ENCODE data around the gene NFIC. TPM values are rescaled to one million over a fixed set of nuclear protein-coding genes. Genes with fewer than 3 reads are reported as not detected.
"Not testable (repeated sequence)": the region's sequence is repeated elsewhere in the genome, so short reads cannot be mapped to it uniquely, and the experiment has no call there.

The NFIC gene
- total RNA-seq, 1 experiment from 2014 or later = 8.0 TPM

- H3K18ac ChIP-seq (ENCODE audit: insufficient read length, low read depth, low read length) = no peak overlapping the region
- no peak overlapping the region for H3K9ac ChIP-seq (ENCODE audit: extremely low read depth, insufficient read length, low read length)
- H3K56ac ChIP-seq (ENCODE audit: insufficient read length, low read depth, low read length) = no peak overlapping the region
- DNase-seq = no peak
- no peak overlapping the region for H3T11ph ChIP-seq (ENCODE audit: low read length)
- H3K27me3 ChIP-seq (ENCODE audit: insufficient read depth, low read length) = no peaks in the 10 kb centered on the region
- H3K27ac ChIP-seq (ENCODE audit: insufficient read length, low read depth, low read length) = no peak overlapping the region
- H2BK15ac ChIP-seq (ENCODE audit: low read depth, low read length) = no peak overlapping the region
- Mint-ChIP-seq H3K4me1 (no peaks in the 10 kb centered on the region), H3K36me3 (ENCODE audit: insufficient read depth in 1 of 3, low read depth in 3 of 3) (no peaks in the 10 kb centered on the region), H3K27me3 (ENCODE audit: low read depth) (peaks cover 19% of the 10 kb centered on the region), H3K27ac (no peak overlapping the region), H3K4me3 (no peak overlapping the region), H3K9me3 (no peaks in the 10 kb centered on the region)
- H3K14ac ChIP-seq (ENCODE audit: insufficient read depth, low read length) = no peak overlapping the region
- H2BK5ac ChIP-seq (ENCODE audit: insufficient read length, low read length) = no peak overlapping the region
- H2BK12ac ChIP-seq (ENCODE audit: insufficient read length, low read depth, low read length) = no peak overlapping the region
- H3K23me2 ChIP-seq (ENCODE audit: insufficient read length, low read depth, low read length, poor library complexity, severe bottlenecking) = no peaks in the 10 kb centered on the region
- no CpG with 5 or more reads among the region's 33 CpGs for WGBS (ENCODE audit: extremely low coverage, insufficient read length, low lambda C conversion rate)
- no peak overlapping the region for H3K4me2 ChIP-seq (ENCODE audit: insufficient read depth, insufficient read length, low read length)
- no peaks in the 10 kb centered on the region for H3K79me1 ChIP-seq (ENCODE audit: insufficient read depth, low read depth, low read length, poor library complexity, severe bottlenecking)
- H3K4ac ChIP-seq (ENCODE audit: low read depth, low read length) = no peak overlapping the region
- H3K4me1 ChIP-seq (ENCODE audit: insufficient read depth, low read length) = no peaks in the 10 kb centered on the region
- H4K91ac ChIP-seq (ENCODE audit: insufficient read length, low read depth, low read length) = no peak overlapping the region
- no peak for TF ChIP-seq CTCF (conservative IDR thresholded peaks at IDR 0.05)
- H3K23ac ChIP-seq (ENCODE audit: insufficient read length, low read depth, low read length) = no peak overlapping the region
- H3K9me3 ChIP-seq (ENCODE audit: control insufficient read depth, low read depth, low read length) = no peaks in the 10 kb centered on the region
- no peak overlapping the region for H2AK5ac ChIP-seq (ENCODE audit: insufficient read length, low read length)
- no peak overlapping the region for H2AFZ ChIP-seq (ENCODE audit: low read length)
- no peak overlapping the region for H2BK120ac ChIP-seq (ENCODE audit: low read depth, low read length, poor library complexity, severe bottlenecking)
- H4K8ac ChIP-seq (replicated peaks; ENCODE audit: insufficient read length, low read depth, low read length) = no peak overlapping the region
- H4K5ac ChIP-seq (ENCODE audit: insufficient read length, low read depth, low read length) = no peak overlapping the region
- no peak overlapping the region for H2BK20ac ChIP-seq (ENCODE audit: low read depth, low read length, poor library complexity, severe bottlenecking)
- no peaks in the 10 kb centered on the region for H4K20me1 ChIP-seq (ENCODE audit: control insufficient read depth, insufficient read depth, insufficient read length)
- no peaks in the 10 kb centered on the region for H3K79me2 ChIP-seq (ENCODE audit: insufficient read depth, low read length)
Observed at GRCh38 chr19:3420909-3421619, 54.7 kb downstream of the NFIC start.

GRCh38 chr19:3421656-3422055 lies 55.3 kb downstream of the NFIC start:
- not testable (repeated sequence) for H3T11ph ChIP-seq (ENCODE audit: low read length); H2BK5ac ChIP-seq (ENCODE audit: insufficient read length, low read length); H3K9me3 Mint-ChIP-seq; H3K23me2 ChIP-seq (ENCODE audit: insufficient read length, low read depth, low read length, poor library complexity, severe bottlenecking); H3K4ac ChIP-seq (ENCODE audit: low read depth, low read length); H3K4me3 Mint-ChIP-seq; H2AK5ac ChIP-seq (ENCODE audit: insufficient read length, low read length); H4K91ac ChIP-seq (ENCODE audit: insufficient read length, low read depth, low read length); H3K36me3 Mint-ChIP-seq (ENCODE audit: insufficient read depth in 1 of 3, low read depth in 3 of 3); H3K9ac ChIP-seq (ENCODE audit: extremely low read depth, insufficient read length, low read length); H2BK12ac ChIP-seq (ENCODE audit: insufficient read length, low read depth, low read length); H4K5ac ChIP-seq (ENCODE audit: insufficient read length, low read depth, low read length); H3K4me2 ChIP-seq (ENCODE audit: insufficient read depth, insufficient read length, low read length); H4K8ac ChIP-seq (replicated peaks; ENCODE audit: insufficient read length, low read depth, low read length); H3K27ac ChIP-seq (ENCODE audit: insufficient read length, low read depth, low read length); DNase-seq; H3K4me1 ChIP-seq (ENCODE audit: insufficient read depth, low read length); H4K20me1 ChIP-seq (ENCODE audit: control insufficient read depth, insufficient read depth, insufficient read length); H3K79me2 ChIP-seq (ENCODE audit: insufficient read depth, low read length); H2BK120ac ChIP-seq (ENCODE audit: low read depth, low read length, poor library complexity, severe bottlenecking); H3K23ac ChIP-seq (ENCODE audit: insufficient read length, low read depth, low read length); H2AFZ ChIP-seq (ENCODE audit: low read length); H3K9me3 ChIP-seq (ENCODE audit: control insufficient read depth, low read depth, low read length); H3K4me1 Mint-ChIP-seq; H3K14ac ChIP-seq (ENCODE audit: insufficient read depth, low read length); H2BK15ac ChIP-seq (ENCODE audit: low read depth, low read length); H3K18ac ChIP-seq (ENCODE audit: insufficient read length, low read depth, low read length); H3K27me3 ChIP-seq (ENCODE audit: insufficient read depth, low read length); H3K79me1 ChIP-seq (ENCODE audit: insufficient read depth, low read depth, low read length, poor library complexity, severe bottlenecking); H3K27ac Mint-ChIP-seq; H3K56ac ChIP-seq (ENCODE audit: insufficient read length, low read depth, low read length); H2BK20ac ChIP-seq (ENCODE audit: low read depth, low read length, poor library complexity, severe bottlenecking)
- WGBS (ENCODE audit: extremely low coverage, insufficient read length, low lambda C conversion rate) = no CpG with 5 or more reads among the region's 12 CpGs
- H3K27me3 Mint-ChIP-seq (ENCODE audit: low read depth) = peaks cover 24% of the 10 kb centered on the region
